ENCODE results near the gene PRRT4.

GRCh38 chr7:128373606-128374005 is 12.1 kb upstream of the PRRT4 start:
- TF ChIP-seq CTCF (optimal IDR thresholded peaks at IDR 0.05 in 1 of 3, IDR thresholded peaks at IDR 0.05 in 1 of 3, conservative IDR thresholded peaks at IDR 0.05 in 1 of 3; ENCODE audit: extremely low read depth in 1 of 3, insufficient read depth in 2 of 3, low read length in 3 of 3): no peak
- TF ChIP-seq EZH2 (IDR thresholded peaks at IDR 0.05; ENCODE audit: low read length): no peak
